SK-MEL-5 (cell line): ENCODE results near the gene NACAD. TPM values are rescaled to one million over a fixed set of nuclear protein-coding genes. Genes with fewer than 3 reads are reported as not detected.

ENCODE experiments used
- DNase-seq: peaks from one replicate; pipeline ENCODE4 v3.0.0-alpha.2; 2016; ENCODE audit warnings: low read depth, low spot score
- in situ Hi-C: cut with HindIII; loops from 2 replicates; pipeline ENCODE4 v1.10.0; 2016; ENCODE audit warnings: low sequenced_read_pairs, high pct_unique_total_duplicates, low pct_unique_long_range_greater_than_20kb
- polyA plus RNA-seq, 2 experiments: library from polyadenylated mRNA; depleted of rRNA; stranded (reverse); fragments of >200 nt; gene quantifications; 2 replicates each; pipeline ENCODE4 v1.2.3, GENCODE V29; 2015
- total RNA-seq: library from RNA; depleted of rRNA; stranded (reverse); fragments of >200 nt; shearing (Covaris generic); gene quantifications from 2 replicates; pipeline ENCODE4 v1.2.3, GENCODE V29; 2014; rRNA removed

NACAD gene
- total RNA-seq: 0.05 and 0.16 TPM in 2 replicates
- polyA plus RNA-seq (2015; cell fraction: cytosol; rRNA removed): 0.13 and 0.23 TPM in 2 replicates
- polyA plus RNA-seq (2015; cell fraction: nucleus; rRNA removed): 0.67 and 0.76 TPM in 2 replicates

- in situ Hi-C loops: no loop called here
- no peak for DNase-seq
These were observed at the start of gene NACAD for GRCh38 chr7:45088821-45089340. Gene NACAD (minus strand): TSS chr7:45088969. CDS start chr7:45088894, 75 bp downstream.

GRCh38 chr7:45136106-45137060, 47.6 kb upstream of the NACAD start:
- in situ Hi-C loops: no loop called here
- DNase-seq: peak; percentile 89

- no peak for DNase-seq
These were observed 45.1 kb upstream of the NACAD start for GRCh38 chr7:45133877-45134276.

GRCh38 chr7:45133352-45133751, 44.6 kb upstream of the NACAD start:
- in situ Hi-C loops: no loop called here
- DNase-seq: no peak

More at GRCh38 chr7:45133877-45134276, 45.1 kb upstream of the NACAD start:
- in situ Hi-C loops: no loop called here

- DNase-seq: no peak
- in situ Hi-C loops: no loop called here
These were observed 44.0 kb upstream of the NACAD start for GRCh38 chr7:45132708-45133320.

GRCh38 chr7:45131891-45132290, 43.1 kb upstream of the NACAD start:
- no peak for DNase-seq
- in situ Hi-C loops: no loop called here

- in situ Hi-C loops: no loop called here
- no peak for DNase-seq
These were observed 42.1 kb upstream of the NACAD start for GRCh38 chr7:45130910-45131309.

GRCh38 chr7:45129906-45130305, 41.1 kb upstream of the NACAD start:
- in situ Hi-C loops: no loop called here
- no peak for DNase-seq

GRCh38 chr7:45129181-45129800, 40.5 kb upstream of the NACAD start:
- in situ Hi-C loops: no loop called here
- peak; percentile 31 for DNase-seq

- in situ Hi-C loops: no loop called here
- DNase-seq: no peak
These were observed 38.2 kb upstream of the NACAD start for GRCh38 chr7:45126920-45127319.

GRCh38 chr7:45126201-45126600, 37.4 kb upstream of the NACAD start:
- in situ Hi-C loops: no loop called here
- DNase-seq: no peak

- no peak for DNase-seq
- in situ Hi-C loops: no loop called here
These were observed 36.6 kb upstream of the NACAD start for GRCh38 chr7:45125193-45125904.

GRCh38 chr7:45123913-45124710, 35.3 kb upstream of the NACAD start:
- no peak for DNase-seq
- in situ Hi-C loops: no loop called here

GRCh38 chr7:45122975-45123860, 34.4 kb upstream of the NACAD start:
- DNase-seq: no peak
- in situ Hi-C loops: no loop called here

- in situ Hi-C loops: no loop called here
- DNase-seq: no peak
These were observed 30.8 kb upstream of the NACAD start for GRCh38 chr7:45119550-45119949.

- DNase-seq: no peak
- in situ Hi-C loops: no loop called here
These were observed 30.1 kb upstream of the NACAD start for GRCh38 chr7:45118889-45119331.
